NCI-H510A treated with DMSO at 0.1 percent for 48 hours (cell line): ENCODE data around the gene HLA-DPA1.
"Not testable (repeated sequence)": the region's sequence is repeated elsewhere in the genome, so short reads cannot be mapped to it uniquely, and the experiment has no call there.

Experiments used
- DNase-seq: peaks from one replicate; lab custom pipeline; 2025; lab: John Stamatoyannopoulos, UW

The HLA-DPA1 gene

GRCh38 chr6:33073431-33073871, at the start of gene HLA-DPA1:
Gene HLA-DPA1, minus strand, starts transcription at chr6:33073649.
- DNase-seq, result no peak

DNA sequence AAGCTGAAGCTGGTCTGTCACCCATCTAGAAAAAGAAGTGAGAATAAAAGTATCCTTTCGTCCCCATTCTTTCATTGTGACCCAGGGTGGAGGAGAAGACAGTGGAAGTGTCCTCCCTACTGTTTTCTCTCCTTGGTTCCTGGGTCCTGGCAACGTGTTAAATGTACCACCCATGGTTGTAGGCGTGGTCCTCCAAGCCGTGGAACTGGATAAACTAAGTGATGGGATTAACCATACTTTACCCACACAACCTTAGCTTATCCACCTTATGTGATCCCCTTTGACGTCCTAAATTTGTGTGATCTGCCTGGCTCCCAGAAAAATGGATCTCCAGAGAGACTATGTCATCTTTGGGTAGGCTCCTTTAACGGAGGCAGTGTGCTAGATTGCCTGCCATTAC, 49.7 kb upstream of the HLA-DPA1 start:
- DNase-seq, result no peak

GRCh38 chr6:33120001-33120400, 46.6 kb upstream of the HLA-DPA1 start:
- no peak for DNase-seq

- DNase-seq, result peak; percentile 83
Measured at GRCh38 chr6:33118525-33119123, 45.2 kb upstream of the HLA-DPA1 start.

DNA sequence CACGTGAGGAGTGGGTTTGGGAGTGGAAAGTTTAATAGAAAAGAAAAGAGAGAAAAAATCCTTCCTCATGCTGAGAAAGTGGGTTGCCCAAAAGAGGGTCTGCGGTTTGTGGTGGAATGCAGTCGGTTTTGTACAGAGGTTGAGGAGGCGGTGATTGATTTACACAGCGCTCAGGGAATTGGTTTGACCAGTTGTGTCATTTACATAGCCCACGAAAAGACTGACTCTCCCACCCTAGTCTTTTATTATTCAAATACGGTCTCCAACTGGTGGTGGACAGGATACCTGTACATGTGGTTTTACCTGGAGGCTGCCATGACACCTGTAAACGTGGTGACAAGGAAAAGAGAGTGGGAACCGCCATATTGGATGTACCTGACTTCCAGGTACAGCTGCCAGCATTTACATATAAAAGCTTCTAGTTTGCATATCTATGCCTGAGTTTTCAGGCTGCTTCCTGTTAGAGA, 44.4 kb upstream of the HLA-DPA1 start:
- no peak for DNase-seq

GRCh38 chr6:33116841-33117711, 43.6 kb upstream of the HLA-DPA1 start:
- DNase-seq, result no peak

DNA sequence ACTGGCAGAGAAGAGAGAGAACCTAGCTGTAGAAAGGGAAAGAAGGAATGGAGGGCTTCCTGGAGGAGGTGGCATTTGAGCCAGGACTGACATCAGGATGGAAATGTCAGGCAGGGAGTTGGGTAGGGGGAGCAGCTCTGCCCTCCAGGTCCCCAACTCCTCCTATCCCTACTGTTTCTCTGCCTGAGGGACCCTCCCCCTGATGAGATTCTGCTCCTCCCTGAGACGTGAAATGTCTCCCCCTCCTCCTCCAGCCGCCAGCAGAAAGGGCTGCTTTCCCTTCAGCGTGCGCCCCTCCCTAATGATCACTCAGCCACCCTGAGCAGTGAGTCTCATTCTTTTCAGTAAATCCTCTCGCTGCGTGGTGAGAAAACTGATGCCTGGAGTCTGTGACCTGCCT, 43.0 kb upstream of the HLA-DPA1 start:
- DNase-seq, result no peak

DNA sequence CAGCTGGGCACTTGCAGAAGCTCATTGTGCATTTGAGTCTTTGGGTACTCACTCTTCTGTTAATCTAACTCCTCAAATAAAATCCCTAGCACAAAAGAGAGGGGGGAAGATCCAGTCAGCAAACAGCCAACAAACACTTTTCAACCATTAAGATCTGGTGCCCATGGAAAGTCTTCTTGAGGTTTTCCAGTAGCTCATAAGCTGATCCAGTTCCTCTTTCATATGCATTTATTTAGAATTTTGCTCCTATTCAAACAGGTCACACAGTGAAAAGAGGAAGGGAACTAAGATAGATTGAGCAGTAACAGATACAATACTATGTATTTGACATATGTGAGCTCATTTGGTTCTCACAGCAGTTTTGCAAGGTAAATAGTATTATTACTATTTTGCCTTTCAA, 41.0 kb upstream of the HLA-DPA1 start:
- DNase-seq, result no peak

DNA sequence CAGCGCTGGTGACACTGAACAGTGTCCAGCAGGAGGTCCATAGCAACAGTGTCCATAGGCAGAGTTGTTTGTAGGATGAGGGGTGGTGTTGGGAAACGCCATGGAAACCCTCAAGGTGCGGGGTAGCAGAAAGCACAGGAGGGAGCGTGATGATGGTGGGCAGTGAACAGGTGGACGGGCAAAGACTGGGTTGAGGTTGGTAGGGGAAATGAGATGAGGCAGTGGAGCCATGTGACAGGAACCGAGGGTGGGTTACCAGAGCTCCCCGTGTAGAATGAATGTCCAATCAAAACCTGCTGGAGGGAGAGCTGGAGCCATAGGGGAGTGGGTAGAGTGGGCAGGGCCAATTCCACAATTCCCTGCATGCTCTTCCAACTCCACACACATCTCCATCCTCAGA, 40.3 kb upstream of the HLA-DPA1 start:
- no peak for DNase-seq

- DNase-seq, result peak; percentile 5
Measured at GRCh38 chr6:33112148-33112547, 38.7 kb upstream of the HLA-DPA1 start.

- DNase-seq, result no peak
Measured at GRCh38 chr6:33108307-33108706, 34.9 kb upstream of the HLA-DPA1 start.

- no peak for DNase-seq
Measured at GRCh38 chr6:33107641-33108040, 34.2 kb upstream of the HLA-DPA1 start.

GRCh38 chr6:33105916-33106871, 32.7 kb upstream of the HLA-DPA1 start:
- DNase-seq, result no peak

GRCh38 chr6:33105386-33105785, 31.9 kb upstream of the HLA-DPA1 start:
- DNase-seq, result no peak

DNA sequence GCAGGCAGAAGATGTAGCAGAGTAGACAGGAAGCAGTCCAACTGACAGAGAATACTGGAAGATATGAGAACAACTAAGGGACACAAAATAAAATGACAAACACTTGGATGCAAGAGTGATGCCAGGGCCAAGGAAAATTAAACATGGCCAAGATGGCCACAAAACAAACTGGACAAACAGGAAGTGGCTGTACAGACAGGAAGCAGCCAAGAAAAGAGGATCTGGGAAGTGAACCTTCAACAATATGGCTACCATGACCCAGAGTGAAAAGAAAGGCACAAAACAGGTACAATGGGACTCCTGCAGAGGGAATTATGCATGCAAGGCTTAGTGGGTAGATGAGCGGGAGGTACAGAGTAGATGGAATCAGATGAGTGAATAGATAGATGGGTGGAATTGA, 31.4 kb upstream of the HLA-DPA1 start:
- DNase-seq, result no peak

DNA sequence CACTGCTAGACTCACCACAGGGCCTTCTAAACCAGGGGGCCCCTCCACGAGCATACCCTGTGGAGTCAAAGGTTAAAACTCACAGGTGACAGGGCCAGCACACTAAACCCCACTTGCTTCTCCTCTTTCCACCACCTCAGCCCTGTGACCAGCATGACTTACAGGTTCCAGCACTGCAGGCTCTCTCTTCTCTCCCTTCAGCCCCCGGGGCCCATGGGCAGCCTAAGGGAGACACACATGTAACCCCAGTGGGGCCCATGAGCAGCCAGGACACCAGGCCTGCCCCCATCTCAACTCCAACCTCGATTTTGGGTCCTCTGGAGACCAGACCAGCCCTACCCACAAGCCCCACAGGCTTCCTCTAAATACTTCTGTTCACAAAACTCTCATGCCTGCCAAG, 30.3 kb upstream of the HLA-DPA1 start:
- no peak for DNase-seq

DNA sequence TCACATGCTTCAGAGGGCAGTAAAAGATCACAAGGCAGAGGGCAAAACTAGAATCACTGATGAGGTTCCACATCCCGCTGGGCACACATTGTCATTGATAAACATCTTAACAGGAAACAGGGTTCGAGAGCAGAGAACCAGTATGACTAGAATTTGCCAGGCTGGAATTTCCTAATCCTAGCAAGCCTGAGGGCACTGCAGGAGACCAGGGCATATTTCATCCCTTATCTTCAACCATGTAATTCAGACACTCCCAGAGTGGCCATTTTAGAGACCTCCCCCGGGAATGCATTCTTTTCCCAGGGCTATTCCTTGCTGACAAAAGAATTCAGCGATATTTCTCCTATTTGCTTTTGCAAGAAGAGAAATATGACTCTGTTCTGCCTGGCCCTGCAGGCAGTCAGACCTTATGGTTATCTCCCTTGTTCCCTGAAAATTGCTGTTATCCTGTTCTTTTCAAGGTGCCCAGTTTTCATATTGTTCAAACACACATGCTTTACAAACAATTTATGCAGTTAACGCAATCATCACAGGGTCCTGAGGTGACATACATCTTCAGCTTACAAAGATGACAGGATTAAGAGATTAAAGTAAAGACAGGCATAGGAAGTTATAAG, 27.8 kb upstream of the HLA-DPA1 start:
- not testable (repeated sequence) for DNase-seq

DNA sequence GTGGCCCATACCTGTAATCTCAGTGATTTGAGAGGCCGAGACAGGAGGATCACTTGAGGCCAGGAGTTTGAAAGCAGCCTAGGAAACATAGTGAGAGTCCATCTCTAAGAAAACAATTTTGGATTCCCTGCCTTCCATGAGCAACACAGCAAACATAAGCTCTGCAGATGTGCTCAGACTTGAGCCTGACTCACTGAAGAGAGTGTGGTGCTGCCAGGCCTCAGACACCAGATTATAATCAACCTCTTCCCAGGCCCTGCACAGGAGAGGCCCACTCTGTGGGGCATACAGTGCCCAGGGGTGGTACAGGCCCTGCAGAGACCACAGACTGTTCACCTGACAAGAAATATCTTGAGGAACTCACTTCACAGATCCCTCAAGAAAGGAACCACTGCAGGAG, 22.2 kb upstream of the HLA-DPA1 start:
- no peak for DNase-seq

DNA sequence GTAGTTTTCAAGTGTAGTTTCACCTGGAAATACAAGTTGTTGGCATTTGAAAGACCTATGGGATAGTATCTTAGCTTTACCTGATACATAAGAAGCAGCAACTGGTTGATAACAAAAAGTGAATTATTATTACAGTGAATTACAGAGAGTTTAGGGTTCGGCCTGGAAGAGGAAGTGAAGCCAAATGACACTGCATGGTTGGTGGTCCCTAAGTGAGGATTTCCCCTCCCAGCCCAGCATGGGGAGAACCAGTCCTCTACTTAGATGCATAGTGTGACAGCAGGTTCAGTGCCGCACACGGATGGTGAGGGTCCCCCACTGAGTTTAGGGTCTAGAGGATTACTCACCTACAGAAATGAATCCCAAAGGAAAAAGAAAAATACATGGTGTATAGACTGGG, 20.4 kb upstream of the HLA-DPA1 start:
- DNase-seq, result no peak

GRCh38 chr6:33092385-33092784, 18.9 kb upstream of the HLA-DPA1 start:
- DNase-seq, result no peak

DNA sequence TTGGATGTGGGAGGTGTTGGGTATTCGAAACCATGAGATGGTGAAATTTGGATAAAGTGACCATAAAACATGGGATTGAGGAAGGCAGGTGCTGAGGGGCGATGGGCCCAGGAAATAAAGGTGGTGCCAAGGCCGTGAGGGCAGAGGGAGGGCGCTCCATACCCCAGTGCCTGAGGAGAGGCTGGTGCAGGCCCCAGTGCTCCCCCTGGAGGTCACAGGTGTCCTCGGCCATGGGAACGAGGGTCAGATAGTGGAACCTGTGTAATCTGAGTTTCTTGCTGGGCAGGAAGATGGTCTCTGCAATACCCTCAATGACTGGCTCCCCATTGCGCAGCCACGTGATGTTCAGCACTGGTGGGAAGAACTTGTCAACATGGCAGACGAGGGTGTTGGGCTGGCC, 18.5 kb upstream of the HLA-DPA1 start:
- DNase-seq, result no peak
